Hypothalamus (tissue), 51 donors: ENCODE measurements around the gene SAMM50.
A peak's percentile ranks its signal among the peaks of the same experiment; 100 is the strongest.

Experiments used
- DNase-seq, 51 donors: peaks; one replicate each; lab custom pipeline; 2025; lab: John Stamatoyannopoulos, UW

SAMM50 gene

DNA sequence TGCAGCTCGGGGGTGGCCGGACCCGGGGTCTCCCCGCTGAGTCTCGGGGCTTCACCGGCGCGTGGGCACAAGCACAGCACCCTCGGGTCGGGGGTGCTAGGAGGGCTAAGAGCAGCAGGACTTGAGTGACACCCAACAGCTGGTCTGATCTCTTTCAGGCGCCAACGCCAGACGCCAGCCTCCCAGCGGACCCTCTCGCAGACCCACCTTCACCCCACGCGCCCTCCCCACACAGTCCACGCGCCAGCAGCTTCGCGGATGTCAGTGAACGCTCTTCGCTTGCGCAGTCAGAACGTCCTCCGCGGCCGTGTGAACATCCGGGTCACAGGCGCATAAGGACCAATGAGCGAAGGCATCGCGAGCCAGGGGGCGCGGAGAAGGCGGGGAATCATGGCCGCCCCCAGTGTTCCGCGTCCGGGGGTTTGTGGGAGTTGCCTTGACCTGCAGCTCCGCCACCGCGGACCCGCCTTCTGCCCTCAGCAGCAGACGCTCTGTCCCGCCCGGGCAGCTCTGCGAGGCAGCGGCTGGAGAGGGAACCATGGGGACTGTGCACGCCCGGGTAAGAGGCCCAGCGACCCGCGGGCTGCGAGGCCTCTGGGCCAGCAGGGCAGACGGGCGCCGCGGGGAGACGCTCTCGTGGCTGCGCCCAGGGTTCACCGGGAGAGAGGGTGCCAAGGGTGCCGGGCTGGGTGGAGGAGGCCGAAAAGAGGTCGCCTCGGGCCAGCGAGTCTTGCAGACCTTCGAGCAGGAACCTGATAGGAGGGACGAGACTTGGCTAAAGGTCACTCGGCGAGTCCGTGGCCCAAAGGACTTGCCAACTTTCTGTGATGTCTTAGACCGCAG, at the start of gene SAMM50:
TSS of gene SAMM50 (plus strand) at position 403 of the 843 bp plus-strand sequence. CDS start at position 539, 136 bp downstream.
- DNase-seq = peak; percentile 43 to 95 (median 90)

DNA sequence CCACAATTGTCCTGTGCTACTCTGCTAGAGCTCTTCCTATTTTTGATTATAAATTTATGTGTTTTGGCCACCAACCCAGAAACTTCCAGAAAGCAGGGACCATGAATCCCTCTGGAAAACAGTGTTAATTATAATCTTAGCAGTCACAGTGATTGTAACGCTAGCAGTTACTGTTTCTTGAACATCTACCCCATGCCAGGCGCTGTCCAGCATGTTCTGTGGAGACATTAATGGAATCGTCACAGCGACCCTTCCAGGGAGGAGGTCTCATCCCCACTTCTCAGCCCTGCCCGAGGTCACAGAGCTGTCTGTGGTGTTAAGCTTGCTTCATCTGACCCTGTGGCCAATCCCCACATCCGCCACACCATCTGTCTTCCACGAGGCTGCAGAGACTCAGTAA, 49.6 kb upstream of the SAMM50 start:
- DNase-seq = no peak

DNA sequence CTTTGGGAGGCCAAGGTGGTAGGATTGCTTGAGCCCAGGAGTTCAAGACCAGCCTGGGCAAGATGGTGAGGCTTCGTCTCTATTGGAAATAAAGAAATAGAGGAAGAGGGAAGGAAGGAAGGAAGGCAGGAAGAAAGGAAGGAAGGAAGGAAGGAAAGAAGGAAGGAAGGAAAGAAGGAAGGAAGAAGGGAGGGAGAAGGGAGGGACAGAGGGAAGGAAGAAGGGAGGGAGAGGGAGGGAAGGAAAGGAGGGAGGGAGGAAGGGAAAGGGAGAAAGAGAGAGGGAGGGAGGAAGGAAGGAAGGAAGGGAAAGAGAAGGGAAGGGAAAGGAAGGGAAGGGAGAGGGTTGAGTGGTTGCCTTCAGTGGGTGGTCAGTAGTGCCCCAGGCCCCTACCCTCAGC, 45.5 kb upstream of the SAMM50 start:
- no peak for DNase-seq

DNA sequence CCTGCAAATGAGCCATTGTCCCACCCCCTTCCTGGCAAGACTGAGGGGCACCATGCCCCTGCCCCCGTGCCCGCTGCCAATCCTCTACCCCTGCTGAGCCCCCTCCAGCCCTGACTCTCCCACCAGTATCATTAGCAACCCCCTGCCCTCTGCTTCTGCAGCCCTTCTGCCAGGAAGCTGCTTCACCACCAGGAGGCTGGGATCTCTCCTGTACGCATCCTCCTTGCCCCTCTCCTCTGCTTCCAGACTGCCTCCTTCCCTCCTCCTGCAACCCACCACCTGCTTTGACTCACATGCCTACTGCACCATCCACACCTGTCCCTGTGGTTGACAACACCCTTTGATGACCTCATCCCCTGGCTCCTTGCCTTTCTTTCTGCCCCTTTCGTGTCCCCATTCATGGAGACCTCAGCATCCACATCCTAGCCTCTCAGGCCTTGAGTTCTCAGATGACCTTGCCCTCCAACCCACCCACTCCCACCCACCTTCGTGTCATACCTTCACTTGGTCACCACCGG, 45.0 kb upstream of the SAMM50 start:
- DNase-seq = no peak

DNA sequence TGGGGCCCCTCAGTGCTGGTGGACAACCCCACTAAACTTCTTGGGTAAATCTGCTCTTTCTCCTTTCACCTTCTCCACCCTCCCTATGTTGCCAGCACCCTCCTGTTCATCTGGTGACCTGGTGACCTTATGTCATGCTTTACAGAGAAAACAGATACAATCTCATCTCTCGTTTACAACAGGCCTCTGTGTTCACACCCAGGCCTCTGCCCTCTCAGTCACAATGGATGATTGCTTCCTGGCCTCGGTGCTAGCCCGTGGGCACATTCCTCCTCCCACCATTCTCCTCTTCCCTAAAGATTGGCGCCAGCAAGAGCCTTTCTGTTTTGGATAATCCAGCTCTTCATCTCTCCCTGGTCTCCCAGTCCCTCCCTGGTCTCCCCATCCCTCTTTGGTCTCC, 43.9 kb upstream of the SAMM50 start:
- DNase-seq = no peak

DNA sequence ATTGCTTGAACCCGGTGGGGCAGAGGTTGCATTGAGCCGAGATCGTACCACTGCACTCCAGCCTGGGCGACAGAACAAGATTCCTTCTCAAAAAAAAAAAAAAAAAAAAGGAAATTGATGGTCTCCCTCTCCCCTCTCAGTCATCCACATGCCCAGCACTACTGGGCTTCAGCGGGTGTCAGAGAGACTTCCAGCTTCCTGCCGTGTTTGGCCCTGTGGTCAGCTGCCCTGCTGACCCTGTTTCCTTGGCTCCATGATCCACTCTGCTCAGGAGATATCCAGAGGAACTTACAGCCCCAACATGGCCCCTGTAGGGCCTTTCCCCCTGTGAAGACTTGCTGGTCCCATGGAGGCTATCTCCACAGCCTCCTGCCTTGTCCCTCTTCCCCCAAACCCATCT, 37.7 kb upstream of the SAMM50 start:
- DNase-seq = no peak

DNA sequence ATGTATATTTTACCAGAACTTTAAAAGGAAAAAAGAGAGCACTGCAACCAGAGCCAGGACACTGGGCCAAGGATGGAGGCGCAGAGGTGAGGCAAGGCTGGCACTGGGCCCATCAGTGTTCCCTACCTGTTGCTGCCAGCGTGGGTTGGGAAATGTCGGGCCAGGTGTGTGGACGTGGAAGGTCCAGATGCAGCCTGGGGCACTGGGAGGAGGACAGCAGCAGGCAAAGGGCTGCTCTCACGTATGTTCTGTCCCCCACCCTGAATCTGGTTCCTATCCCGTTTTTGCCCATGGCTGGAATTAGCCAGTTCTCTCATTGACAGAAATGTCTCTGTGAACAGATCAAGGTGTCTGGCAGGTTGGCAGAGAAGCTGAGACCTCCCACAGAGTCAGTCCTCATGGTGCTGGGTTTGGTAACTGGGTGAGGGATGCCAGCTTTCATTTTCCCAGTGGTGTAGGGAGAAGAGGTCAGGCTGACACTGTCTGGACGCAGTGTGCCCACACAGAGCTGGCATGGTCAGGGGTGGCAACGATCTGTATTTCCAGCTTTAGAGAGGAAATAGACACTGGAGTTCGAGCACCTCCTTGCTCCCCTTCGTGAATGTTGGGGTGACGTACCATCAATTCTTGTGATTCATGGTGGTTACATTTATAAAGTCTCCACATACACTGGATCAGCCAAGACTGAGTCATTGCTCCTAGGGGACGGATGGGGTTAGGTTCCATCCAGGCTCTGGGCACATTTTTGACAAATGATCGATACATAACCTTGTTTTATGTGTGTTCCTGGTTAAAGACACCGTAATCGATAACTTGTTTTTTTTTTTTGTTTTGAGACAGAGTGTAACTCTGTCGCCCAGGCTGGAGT, 35.9 kb upstream of the SAMM50 start:
- DNase-seq = no peak

DNA sequence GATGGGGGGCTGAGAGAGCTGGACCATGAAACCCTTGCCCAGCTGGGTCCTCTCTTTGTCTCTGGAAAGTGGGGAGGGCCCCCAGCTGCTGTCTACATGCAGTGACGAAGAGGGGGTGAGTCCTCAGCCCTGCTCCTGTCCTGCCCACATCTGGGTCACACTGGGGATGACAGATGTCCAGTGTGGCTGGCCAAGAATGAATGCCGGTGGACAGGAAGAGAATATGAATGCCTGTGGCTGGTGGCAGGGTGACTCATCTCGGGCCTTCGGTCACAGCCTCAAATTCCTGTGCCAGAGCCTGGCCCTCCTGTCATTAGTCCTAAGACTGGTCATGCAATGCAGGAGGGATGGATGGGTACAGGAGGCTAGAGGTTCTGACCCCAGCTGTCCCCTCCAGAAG, 33.9 kb upstream of the SAMM50 start:
- peak in 16 of 51 donors; percentile 9 to 69 (median 28) for DNase-seq

DNA sequence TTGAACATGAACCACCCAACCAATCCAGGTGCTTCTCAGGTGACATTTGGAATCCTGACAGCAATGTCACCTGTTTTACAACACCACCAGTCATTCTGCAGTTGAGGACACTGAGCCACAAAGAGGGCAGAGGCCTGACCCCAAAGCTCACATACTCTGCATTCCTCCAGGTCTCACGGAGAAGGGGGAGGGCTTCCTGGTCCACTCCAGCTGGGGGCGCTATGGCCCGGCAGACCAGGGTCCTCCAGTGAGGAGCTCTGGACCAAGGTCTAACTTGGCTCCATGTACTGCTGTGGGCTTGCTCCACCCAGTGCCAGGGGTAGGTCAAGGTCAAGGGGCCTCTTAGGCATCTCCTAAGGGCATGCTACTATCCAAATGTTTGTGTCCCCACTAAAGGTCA, 33.1 kb upstream of the SAMM50 start:
- no peak for DNase-seq

DNA sequence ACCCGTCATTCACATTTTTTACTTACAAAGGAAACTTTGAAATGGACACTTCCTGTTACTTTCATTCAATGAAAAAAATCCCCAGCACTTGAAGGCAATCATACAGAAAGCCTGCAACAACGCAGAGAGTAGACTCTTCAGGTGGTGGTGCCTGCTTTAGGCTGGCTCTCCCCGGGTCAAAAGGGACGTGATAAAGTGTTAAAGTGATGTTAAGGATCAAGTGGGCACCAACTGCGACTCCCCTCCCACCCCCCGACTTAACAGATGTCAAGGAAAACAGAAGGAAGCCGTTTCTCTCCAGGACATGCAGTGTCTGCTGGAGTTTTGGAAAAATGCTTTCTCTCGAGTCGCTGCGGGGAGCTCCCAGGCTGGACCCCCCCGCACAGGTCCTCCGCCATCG, 32.1 kb upstream of the SAMM50 start:
- DNase-seq = no peak

DNA sequence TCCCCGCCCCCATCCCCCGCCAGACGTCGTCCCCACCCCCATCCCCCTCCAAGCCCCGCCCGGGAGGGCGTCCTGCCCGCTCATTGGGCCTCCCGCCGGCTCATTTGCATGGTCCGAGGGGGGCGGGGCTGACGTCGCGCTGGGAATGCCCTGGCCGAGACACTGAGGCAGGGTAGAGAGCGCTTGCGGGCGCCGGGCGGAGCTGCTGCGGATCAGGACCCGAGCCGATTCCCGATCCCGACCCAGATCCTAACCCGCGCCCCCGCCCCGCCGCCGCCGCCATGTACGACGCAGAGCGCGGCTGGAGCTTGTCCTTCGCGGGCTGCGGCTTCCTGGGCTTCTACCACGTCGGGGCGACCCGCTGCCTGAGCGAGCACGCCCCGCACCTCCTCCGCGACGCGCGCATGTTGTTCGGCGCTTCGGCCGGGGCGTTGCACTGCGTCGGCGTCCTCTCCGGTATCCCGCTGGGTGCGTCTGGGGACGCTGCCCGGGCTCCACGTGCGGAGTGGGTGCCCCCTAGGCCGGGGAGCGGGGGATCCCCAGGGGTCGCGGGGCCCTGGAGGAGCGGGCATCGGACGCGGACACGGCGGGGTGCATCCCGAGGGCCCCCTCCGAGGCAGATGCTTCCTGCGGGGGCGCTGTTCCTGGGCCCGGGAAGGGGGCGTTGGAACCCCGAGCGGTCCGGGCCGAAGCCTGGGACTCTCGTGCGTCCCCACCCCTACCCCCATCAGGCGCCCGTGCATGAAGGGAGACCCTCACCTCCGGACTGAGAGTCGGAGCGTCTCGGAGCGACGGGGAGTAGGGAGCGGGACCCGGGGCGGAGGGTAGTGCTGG, 31.4 kb upstream of the SAMM50 start, which contains the start of gene PNPLA3:
TSS of gene PNPLA3 (plus strand) at position 175 of the 834 bp plus-strand sequence. CDS start at position 282, 107 bp downstream.
- peak; percentile 11 to 95 (median 84) for DNase-seq

DNA sequence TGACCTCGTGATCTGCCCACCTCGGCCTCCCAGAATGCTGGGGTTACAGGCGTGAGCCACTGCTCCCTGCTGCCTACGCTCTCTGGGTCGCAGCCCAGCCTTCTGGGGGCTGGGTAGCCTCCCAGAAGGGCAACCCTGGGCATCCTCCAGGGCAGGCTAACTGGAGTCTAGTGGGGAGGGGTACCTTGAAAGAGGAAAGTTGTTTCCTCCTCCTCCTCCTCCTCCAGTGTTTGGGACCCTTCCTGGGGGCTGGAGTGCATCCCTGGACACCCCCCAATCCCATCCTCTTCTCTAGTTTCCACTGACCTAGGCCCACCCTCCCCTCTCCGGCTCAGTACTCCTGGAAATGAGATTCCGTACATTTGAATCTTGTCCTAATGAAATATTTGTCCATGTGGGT, 30.4 kb upstream of the SAMM50 start:
- no peak for DNase-seq

DNA sequence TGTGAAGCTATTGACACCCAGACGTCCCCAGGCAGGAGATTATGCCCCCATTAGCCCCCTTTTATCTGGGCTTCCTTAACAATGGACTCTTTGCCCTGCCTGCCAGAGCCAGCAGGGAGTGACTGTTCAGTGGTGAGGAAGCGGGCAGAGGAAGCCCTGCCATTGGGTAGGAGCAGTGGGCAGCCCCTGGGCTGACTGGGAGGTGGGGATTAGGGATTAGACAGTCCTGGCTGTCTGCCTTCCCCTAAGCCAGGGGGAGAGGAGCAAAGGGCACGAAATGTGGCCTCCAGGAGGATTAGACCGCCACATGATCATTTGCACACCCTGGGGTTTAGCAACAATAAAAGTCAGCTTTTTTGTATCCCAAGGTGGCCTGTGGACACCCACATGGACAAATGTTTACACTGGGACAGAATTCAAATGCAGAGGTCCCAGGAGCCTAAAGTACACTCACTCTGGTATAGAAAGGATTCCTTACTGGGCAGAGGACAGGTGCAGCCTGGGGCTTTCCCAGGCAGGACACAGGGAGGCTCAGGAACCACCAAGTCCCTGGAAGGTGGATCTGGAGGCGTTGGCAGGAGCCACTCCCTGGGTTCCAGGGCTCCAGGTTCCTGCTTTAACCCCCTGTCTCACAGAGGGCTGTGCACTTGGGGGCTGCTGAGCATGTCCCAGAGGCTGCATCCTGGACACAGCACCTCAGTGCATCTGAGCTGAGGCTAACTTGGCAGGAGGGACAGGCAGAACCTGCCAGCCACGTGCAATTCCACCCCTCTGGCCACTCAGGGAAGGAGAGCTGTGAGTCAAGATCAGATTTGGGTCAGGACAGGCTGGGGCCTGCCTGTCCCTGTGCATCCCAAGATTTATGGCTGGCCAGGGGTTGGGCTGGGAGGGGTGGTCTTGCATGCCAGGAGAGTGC, 29.6 kb upstream of the SAMM50 start:
- DNase-seq = peak in 8 of 51 donors; percentile 6 to 25 (median 14)

DNA sequence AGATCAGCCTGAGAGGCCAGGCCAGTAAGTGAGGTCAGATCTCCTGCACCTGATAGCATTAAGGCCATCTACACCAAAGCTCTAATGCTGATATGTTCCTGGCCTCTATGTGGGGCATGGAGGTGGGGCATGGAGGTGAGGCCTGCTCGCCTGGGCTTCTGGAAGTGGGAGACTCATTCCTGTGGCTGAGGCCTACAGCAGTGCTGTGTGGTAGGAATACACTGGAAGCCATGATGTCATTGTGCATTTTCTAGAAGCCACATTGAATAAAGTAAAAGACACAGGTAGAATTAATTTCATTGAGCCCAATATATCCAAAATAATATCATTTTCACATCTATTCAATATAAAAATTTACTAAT, 28.9 kb upstream of the SAMM50 start:
- DNase-seq = no peak

DNA sequence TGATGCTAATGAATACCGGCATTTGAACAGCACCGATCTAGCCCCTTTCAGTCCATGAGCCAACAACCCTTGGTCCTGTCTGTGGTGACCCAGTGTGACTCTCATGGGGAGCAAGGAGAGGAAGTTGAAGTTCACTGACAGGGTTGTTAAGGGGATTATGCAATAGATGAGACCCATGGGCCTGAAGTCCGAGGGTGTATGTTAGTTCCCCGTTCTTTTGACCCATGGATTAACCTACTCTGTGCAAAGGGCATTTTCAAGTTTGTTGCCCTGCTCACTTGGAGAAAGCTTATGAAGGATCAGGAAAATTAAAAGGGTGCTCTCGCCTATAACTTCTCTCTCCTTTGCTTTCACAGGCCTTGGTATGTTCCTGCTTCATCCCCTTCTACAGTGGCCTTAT, 26.8 kb upstream of the SAMM50 start:
- no peak for DNase-seq

DNA sequence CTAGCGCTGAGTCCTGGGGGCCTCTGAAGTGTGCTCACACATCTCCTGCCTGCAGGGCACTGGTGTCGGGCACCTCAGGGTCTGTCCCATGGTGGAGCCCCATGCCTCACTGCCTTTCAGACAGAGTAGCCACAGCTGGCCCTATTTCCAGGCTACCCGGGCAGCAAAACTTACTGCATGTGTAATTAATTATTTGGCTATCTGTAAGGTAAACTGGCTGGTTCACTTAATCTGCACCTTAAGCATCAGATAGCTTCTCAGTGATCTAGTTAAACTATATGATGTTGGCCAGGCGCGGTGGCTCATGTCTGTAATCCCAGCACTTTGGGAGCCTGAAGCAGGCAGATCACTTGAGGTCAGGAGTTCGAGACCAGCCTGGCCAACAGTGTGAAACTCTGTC, 26.3 kb upstream of the SAMM50 start:
- DNase-seq = no peak

DNA sequence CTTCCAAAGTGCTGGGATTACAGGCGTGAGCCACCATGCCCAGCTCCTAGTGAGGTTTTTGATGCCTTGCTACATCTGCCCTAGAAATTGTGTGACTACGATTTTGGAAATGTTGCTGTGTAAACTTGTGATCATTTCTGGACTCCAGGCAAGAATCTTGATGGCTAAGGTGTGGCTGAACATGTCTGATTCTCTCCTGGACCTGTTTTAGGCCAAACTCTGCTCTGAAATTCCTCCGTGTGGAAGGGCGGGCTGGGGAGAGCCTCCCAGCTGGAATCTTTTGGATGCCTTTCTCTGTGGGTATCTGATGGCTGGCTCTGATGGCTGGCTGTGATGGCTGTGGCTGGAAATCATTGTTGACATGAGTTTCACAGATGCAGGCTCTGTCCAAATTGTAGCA, 23.5 kb upstream of the SAMM50 start:
- DNase-seq = no peak

DNA sequence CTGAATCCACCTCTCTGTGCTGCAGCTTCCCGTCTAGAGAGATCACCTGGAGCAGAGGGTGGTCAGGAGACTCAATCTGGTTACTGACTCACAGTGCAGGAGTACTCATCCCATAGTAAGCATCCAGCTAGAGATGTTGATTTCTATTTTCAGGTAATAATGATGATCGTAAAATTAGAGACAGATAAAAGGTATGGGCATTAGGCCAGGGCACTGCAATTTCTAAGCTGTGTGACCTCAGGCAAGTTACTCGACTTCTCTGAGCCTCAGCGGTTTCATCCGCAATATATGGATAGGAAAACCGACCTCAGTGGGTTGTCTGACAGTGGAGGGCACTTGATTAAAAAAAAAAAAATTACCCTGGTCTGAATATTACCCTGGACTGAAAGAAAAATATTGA, 13.8 kb upstream of the SAMM50 start:
- no peak for DNase-seq

DNA sequence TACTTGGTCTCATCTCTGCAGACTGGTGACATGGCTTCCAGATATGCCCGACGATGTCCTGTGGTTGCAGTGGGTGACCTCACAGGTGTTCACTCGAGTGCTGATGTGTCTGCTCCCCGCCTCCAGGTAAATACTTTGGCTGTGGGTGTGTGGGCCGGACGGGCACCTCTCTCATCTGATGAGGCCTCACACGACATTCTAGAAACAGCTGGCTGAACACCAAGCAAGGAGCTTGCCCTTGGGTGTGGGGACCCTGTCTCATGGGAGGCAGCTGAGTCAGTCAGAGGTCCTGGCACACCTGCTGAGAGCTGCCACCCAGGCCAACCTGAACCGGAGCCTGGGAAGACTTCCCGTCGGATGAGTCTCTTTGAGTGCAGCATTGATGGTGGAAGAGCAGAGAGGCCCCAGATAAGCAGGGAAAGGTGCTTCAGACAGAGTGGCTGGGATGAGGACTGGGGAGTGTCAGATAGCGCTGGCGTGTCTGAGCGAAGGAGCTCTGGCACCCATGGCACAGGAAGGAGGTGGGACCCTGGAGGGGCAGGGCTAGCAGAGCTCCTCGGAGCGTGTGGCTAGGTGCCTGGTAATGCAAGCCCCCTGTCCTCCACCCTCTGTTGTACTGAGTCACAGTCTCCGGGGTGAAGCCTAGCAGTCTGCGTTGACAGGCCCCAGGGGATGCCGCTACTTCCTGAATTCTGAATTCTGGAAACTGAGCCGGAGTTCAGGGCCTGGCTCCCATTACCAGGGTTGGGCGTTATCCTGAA, 10.4 kb upstream of the SAMM50 start:
- no peak for DNase-seq
